Naive thymus-derived CD8-positive, alpha-beta T cell (primary cell): ENCODE results near the gene RIPPLY3. TPM values are rescaled to one million over a fixed set of nuclear protein-coding genes. Genes with fewer than 3 reads are reported as not detected.
A peak's percentile ranks its signal among the peaks of the same experiment; 100 is the strongest.

ENCODE experiments used
- ATAC-seq, 2 donors: fragments of 150-1000 bp; cut with Tn5 transposase in 1 of 2; sonication (Bioruptor Pico), chemical (Tn5 transposase) in 1 of 2; 1 replicate in 1 of 2; 2 replicates in 1 of 2; pipeline ENCODE4 v1.10.0; 2021; ENCODE audit warnings: mild to moderate bottlenecking in 2 of 2, moderate library complexity in 2 of 2
- POLR2A ChIA-PET: fragments of 350-600 bp; sonication (Branson Sonifier 250); formaldehyde crosslinking; loops from one replicate; lab custom pipeline; 2021; ENCODE audit warnings: antibody characterized with exemption; lab: Charles Lee
- DNase-seq, 10 donors: peaks; one replicate each; pipeline versions ENCODE4 v3.0.0 to v3.0.0-alpha.2; 2020 to 2022
- H3K27ac Mint-ChIP-seq, 10 donors: one replicate each; pipeline ENCODE4 v1.8.0; 2020 to 2022; ENCODE audit warnings: mild to moderate bottlenecking in 10 of 10, mixed read lengths in 10 of 10, moderate library complexity in 4 of 10, inconsistent platforms in 1 of 10
- H3K27me3 Mint-ChIP-seq, 5 donors: one replicate each; pipeline ENCODE4 v1.8.0; 2021 to 2022; ENCODE audit warnings: mixed read lengths in 5 of 5
- H3K36me3 Mint-ChIP-seq, 3 donors: one replicate each; pipeline ENCODE4 v1.8.0; 2020 to 2022; ENCODE audit warnings: mixed read lengths in 3 of 3, mild to moderate bottlenecking in 2 of 3, inconsistent platforms in 1 of 3
- H3K4me1 Mint-ChIP-seq, 4 donors: one replicate each; pipeline ENCODE4 v1.8.0; 2021 to 2022; ENCODE audit warnings: mixed read lengths in 4 of 4
- H3K4me3 Mint-ChIP-seq, 10 donors: one replicate each; pipeline ENCODE4 v1.8.0; 2020 to 2022; ENCODE audit warnings: mild to moderate bottlenecking in 10 of 10, mixed read lengths in 10 of 10, moderate library complexity in 6 of 10, inconsistent platforms in 1 of 10
- H3K9me3 Mint-ChIP-seq, 9 donors: one replicate each; pipeline ENCODE4 v1.8.0; 2020 to 2022; ENCODE audit warnings: mixed read lengths in 9 of 9, mild to moderate bottlenecking in 3 of 9, inconsistent platforms in 1 of 9, moderate library complexity in 1 of 9
- polyA plus RNA-seq, 3 donors: library from polyadenylated mRNA; unstranded; fragments of 300-500 nt; fragmentation: Illumina TruSeq; gene quantifications; one replicate each; pipeline ENCODE4 v1.2.3, GENCODE V29; 2021
- total RNA-seq, 8 experiments: library from RNA in 2 of 8; stranded (reverse) in 2 of 8; gene quantifications; one replicate each; pipeline ENCODE4 v1.2.3 and lab custom pipeline; 2021 to 2026

The RIPPLY3 gene, protein sequence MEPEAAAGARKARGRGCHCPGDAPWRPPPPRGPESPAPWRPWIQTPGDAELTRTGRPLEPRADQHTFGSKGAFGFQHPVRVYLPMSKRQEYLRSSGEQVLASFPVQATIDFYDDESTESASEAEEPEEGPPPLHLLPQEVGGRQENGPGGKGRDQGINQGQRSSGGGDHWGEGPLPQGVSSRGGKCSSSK
- total RNA-seq (not detected), polyA plus RNA-seq (not detected), total RNA-seq (lab: John Stamatoyannopoulos, UW) (0 reads per million in 6 experiments)

DNA sequence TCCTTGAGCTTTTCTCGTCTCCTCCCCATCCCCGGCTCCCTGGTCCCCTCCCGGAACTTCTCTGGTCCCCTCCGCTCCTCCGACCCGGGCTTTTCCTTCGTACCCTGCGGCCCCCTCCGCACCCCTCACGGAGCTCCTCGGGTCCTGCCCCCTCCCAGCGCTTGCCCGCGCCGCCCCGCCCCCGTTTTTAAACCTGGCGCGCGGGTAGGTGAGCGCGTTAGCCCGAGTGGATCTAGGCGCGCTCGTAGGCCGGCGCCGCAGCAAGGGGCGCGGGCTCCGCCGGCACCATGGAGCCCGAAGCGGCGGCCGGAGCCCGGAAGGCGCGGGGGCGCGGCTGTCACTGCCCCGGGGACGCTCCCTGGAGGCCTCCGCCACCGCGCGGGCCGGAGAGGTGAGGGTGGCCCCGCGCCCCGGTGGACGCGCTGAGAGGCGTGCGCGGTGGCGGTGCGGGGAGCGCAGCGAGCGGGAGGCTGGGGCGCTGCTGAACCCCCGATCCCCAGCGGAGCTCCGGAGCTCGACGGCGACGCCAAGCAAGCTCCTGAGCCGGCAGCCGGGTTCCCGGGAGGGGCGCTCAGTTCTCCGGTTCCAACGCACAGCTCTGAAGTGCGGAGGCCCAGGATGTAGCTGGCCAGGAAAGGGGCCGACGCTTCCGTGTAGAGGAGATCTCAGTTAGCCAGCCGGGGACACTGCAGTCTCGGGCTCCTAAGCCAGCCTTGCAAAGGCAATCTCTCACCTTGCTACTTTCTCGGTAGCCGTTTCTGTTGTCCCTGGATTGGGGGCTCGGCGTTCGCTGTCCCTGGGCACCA lies at the start of gene RIPPLY3:
RIPPLY3 (plus strand) TSS at position 217 of the 806 bp plus-strand sequence; CDS start at position 288, 71 bp downstream.
- POLR2A ChIA-PET, result interaction anchor here (1.0 kb wide), 1 partner anchor 41 kb away, joined by 4 read pairs; the partner anchor contains the start of gene HLCS
- Mint-ChIP-seq H3K27ac (peak within 1 kb of the TSS in 2 of 10 donors; percentile 31 to 66), H3K27me3 (peaks cover 10 to 35% (median 17%) of the 10 kb centered on the region in 5 donors), H3K4me1 (peaks cover 7 to 22% (median 13%) of the 10 kb centered on the region in 4 donors), H3K9me3 (no peaks in the 10 kb centered on the region), H3K4me3 (peak within 1 kb of the TSS; percentile 56 to 79 (median 72)), H3K36me3 (no peaks in the 10 kb centered on the region)
- ATAC-seq (peak; percentile 54 to 56), DNase-seq (peak in 2 of 10 donors; percentile 12 to 14)

DNA sequence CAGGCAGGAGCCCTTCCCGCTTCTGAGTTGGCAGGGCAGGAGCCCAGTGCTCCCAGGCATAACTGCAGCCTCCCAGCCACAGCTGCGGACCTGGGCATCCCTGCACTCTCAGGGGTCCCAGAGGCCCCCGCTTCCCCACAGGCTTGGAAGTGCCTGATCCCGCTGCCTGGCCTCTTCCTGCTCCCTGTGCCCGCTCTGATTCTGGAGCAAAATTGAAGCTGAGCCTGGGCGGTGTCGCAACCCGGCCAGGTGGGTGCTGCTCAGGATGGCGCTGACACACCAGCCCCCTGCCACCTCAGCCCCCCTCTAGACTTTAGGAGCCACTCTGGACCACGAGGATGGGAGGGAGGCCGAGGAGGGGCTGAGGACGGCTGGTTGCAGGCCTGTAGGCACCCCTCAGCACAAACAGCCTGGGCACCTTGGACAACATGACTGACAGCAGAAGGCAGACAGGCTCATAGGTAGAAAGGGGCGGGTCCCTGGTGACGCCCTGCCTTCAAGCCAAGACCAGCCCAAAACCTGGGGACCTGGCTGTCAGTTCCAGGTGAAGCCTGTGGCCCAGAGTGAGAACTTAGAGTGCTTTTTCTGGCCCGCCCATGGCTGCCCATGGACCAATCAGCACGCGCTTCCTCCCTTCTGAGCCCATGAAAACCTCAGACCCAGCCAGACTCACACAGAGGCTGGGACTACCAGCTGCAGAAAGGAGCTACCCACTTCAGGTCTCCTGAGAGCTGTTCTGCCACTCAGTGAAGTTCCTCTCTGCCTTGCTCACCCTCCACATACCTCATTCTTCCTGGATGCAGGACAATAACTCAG lies 47.3 kb upstream of the RIPPLY3 start:
- Mint-ChIP-seq H3K4me1 (peaks cover 0 to 6% (median 0%) of the 10 kb centered on the region in 4 donors), H3K36me3 (peaks cover 5 to 36% (median 25%) of the 10 kb centered on the region in 3 donors), H3K27me3 (no peaks in the 10 kb centered on the region), H3K9me3 (no peaks in the 10 kb centered on the region), H3K27ac (peak overlapping the region in 1 of 10 donors; percentile 6), H3K4me3 (peak overlapping the region in 1 of 10 donors; percentile 25)
- POLR2A ChIA-PET, result interaction anchor here (0.5 kb wide), 1 partner anchor 85 kb away, joined by 4 read pairs; no protein-coding TSS in a partner anchor
- ATAC-seq, result no peak
- no peak for DNase-seq

DNA sequence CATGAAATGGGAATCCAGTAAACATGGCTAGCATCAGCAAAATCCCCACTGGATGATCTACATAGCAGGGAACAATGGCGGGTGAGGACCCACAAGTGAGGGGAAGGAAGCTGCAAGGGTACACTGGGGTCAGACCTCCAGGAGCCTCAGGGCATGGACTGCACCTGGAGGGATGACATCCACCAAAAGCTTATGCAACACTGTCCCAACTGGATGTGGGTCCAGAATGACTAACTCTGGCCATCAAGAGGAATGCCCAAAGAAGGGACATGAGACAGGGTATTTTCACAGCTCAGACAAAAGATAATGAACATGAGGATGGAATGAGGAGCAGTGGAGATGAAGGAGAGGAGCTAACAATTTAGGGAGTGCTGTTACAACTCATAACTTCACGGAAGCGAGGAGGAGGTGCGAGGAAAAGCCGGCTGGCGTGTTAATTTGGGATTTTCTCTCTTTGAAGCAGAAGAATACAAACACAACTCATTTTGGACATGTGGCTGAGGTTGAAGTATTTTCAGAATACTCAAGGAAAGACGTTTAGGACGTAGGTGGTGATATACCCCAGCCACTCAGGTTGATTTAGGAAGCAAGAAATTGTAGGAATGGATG lies 45.7 kb upstream of the RIPPLY3 start:
- Mint-ChIP-seq H3K4me1 (peaks cover 10 to 13% (median 10%) of the 10 kb centered on the region in 4 donors), H3K27me3 (no peaks in the 10 kb centered on the region), H3K27ac (peak overlapping the region in 1 of 10 donors; percentile 46), H3K4me3 (no peak overlapping the region), H3K36me3 (peaks cover 5 to 34% (median 21%) of the 10 kb centered on the region in 3 donors), H3K9me3 (no peaks in the 10 kb centered on the region)
- no peak for ATAC-seq
- POLR2A ChIA-PET, result interaction anchor here (0.7 kb wide), 1 partner anchor 11 kb away, joined by 5 read pairs; no protein-coding TSS in a partner anchor
- no peak for DNase-seq

DNA sequence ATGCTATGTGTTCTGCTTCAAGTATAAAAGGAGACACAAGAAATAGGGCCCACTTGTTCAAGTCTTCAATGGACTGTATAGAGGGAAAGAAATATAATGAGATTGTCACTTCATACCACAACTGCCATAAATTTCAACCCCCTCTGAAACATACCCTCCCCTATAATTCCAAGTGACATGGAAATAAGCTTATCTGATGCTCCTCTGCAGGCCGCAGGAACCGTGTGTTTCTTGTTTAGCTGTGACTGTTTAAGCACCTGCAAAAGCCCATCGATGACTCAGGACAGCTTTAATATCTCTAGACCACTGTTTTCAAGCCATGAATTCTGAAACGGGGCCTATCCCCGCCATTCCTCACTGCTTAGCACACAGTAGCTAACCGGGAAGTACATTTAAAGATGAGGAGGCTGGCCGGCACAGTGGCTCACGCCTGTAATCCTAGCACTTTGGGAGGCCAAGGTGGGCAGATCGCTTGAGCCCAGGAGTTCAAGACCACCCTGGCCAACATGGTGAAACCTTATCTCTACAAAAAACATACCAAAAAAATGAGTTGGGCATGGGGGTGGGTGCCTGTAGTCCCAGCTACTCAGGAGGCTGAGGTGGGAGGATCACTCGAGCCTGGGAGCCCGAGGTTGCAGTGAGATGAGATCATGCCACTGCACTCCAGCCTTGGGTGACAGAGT lies 44.3 kb upstream of the RIPPLY3 start:
- Mint-ChIP-seq H3K27ac (no peak overlapping the region), H3K36me3 (peaks cover 5 to 22% (median 10%) of the 10 kb centered on the region in 3 donors), H3K4me3 (no peak overlapping the region), H3K9me3 (no peaks in the 10 kb centered on the region), H3K27me3 (no peaks in the 10 kb centered on the region), H3K4me1 (peaks cover 10 to 16% (median 14%) of the 10 kb centered on the region in 4 donors)
- ATAC-seq (no peak), DNase-seq (no peak)
- POLR2A ChIA-PET, result no interaction called here

DNA sequence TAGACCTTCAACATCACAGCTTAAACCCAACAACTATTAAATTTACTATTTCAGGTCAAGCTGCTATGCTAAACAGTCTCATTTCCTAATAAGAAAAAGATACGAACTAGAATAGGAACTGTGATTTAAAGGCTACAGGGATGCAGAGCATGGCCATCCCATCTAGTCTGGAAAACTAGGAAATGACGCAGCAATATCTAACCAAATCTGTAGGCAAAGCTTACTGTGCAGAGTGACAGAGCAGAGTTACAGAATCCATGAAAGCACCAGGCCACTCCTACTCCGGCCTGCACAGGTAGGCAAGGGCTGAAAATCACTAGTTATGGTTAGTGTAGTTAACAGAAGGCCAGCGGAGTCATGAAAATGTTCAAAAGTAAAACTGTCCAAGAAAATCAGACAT lies 42.1 kb upstream of the RIPPLY3 start:
- H3K9me3 Mint-ChIP-seq, result no peaks in the 10 kb centered on the region
- H3K4me1 Mint-ChIP-seq, result peaks cover 10 to 19% (median 15%) of the 10 kb centered on the region in 4 donors
- H3K4me3 Mint-ChIP-seq, result peak overlapping the region in 2 of 10 donors; percentile 33 to 46
- no peaks in the 10 kb centered on the region for H3K27me3 Mint-ChIP-seq
- POLR2A ChIA-PET, result interaction anchor here (0.6 kb wide), 1 partner anchor 9 kb away, joined by 5 read pairs; no protein-coding TSS in a partner anchor
- DNase-seq, result no peak
- no peak overlapping the region for H3K27ac Mint-ChIP-seq
- peaks cover 5 to 16% (median 9%) of the 10 kb centered on the region in 3 donors for H3K36me3 Mint-ChIP-seq
- no peak for ATAC-seq

DNA sequence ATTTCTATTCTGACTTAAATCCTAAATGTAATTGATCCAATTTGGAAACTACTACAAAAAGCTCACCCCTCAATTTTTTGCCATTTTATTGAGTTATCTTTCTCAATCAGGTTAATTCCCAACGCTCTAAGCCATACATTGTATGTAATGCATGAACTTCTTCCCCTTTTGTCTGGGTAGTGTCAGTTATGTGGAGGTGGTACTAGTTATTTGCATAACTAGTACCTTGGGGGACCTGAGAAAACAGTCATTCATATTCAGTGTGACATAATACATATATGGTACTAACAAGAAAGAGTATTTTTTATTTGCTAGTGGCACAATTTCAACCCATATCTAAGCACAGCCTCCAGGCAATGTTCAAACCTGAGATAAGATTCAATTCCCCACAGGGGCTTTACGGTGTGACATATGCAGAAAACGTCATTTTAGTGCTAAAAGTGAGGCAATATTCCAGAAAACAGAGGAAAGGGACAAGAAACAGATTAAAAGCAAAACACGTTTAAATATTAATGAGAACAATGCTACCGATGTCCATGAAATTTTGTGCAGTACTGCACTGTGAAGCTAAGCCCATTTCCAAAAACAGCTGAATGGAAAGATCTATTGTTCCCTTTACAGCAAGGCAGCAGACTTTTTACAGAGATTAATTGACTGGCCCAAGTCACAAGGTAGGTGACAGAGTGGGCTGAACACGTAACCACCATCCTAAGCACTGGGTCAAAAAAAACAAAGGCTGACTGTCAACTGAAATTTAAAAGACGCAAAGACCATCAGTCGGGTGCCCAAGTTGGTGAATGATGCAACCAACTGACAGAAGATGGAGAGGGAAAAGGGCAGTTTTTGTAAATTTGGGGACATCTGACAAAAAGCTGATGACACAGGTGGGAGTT lies 41.4 kb upstream of the RIPPLY3 start:
- Mint-ChIP-seq H3K4me3 (peak overlapping the region; percentile 75 to 90 (median 84)), H3K27ac (peak overlapping the region; percentile 66 to 94 (median 92)), H3K36me3 (peaks cover 5 to 16% (median 6%) of the 10 kb centered on the region in 3 donors), H3K9me3 (no peaks in the 10 kb centered on the region), H3K27me3 (no peaks in the 10 kb centered on the region), H3K4me1 (peaks cover 10 to 19% (median 15%) of the 10 kb centered on the region in 4 donors)
- POLR2A ChIA-PET, result interaction anchor here (0.6 to 2.5 kb wide), 9 partner anchors 8 to 107 kb away, joined by 3 to 24 read pairs (median 6); partner anchors contain the start of gene RIPPLY3
- DNase-seq (no peak), ATAC-seq (no peak)

DNA sequence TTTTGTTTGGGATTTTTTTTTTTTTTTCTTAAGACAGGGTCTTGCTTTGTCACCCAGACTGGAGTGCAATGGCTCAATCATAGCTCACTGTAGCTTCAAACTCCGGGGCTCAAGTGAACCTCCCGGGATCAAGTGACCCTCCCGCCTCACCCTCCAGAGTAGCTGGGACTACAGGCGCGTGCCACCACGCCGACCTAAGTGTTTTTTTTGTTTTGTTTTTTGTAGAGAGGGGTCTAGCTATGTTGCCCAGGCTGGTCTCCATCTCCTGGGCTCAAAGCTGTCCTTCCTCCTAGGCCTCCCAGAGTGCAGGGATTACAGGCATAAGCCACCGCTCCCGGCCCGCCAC lies 40.8 kb upstream of the RIPPLY3 start:
- no peak for DNase-seq
- Mint-ChIP-seq H3K27ac (peak overlapping the region; percentile 66 to 94 (median 90)), H3K4me1 (peaks cover 10 to 19% (median 14%) of the 10 kb centered on the region in 4 donors), H3K9me3 (no peaks in the 10 kb centered on the region), H3K36me3 (peaks cover 1 to 12% (median 4%) of the 10 kb centered on the region in 3 donors), H3K4me3 (peak overlapping the region; percentile 75 to 90 (median 84)), H3K27me3 (no peaks in the 10 kb centered on the region)
- ATAC-seq, result no peak
- POLR2A ChIA-PET, result interaction anchor here (1.3 to 2.5 kb wide), 8 partner anchors 11 to 107 kb away, joined by 3 to 24 read pairs (median 6); partner anchors contain the start of gene RIPPLY3

DNA sequence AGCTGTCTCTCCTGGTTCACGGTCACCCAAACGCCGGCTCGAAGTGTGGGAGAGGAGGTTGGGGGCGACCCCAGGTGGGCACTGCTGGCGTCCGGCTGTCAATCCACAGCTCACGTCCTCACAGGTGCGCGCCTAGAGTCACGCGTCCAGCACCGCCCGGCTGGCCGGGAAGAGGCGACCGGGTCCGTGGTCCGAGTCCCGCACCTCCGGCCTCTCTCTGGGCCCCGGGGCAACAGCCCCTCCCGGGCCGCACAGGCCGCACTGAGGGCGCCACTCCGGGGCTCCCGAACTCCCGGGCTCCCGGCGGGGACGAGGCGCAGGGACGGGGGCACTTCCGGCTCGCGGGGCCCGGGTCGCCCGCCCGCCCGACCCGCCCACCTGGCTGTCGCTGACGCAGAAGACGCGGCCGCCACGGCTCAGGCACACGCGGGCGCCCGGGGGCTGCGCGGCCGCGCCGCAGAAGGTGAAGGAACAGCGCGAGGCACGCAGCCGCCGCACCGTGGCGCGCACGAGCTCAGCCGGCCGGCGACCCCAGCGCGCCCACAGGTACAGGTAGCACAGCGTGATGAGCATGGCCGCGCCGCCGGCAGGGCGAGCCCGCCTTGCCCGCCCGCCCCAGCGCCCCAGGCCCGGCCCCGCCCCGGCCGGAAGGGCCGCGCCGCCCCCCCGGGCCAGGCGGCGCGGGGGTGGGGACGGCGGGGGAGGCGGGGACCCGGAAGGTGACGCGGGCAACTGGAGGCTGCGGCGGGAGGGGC lies 40.3 kb upstream of the RIPPLY3 start, which contains the start of gene HLCS:
HLCS (minus strand) TSS at position 604 of the 755 bp plus-strand sequence; CDS start at position 573, 31 bp downstream.
- ATAC-seq (peak; percentile 92 to 95), DNase-seq (peak; percentile 63 to 83 (median 75))
- H3K27ac Mint-ChIP-seq, result peak within 1 kb of the TSS; percentile 79 to 94 (median 92)
- H3K27me3 Mint-ChIP-seq, result no peaks in the 10 kb centered on the region
- peaks cover 7 to 19% (median 14%) of the 10 kb centered on the region in 4 donors for H3K4me1 Mint-ChIP-seq
- H3K4me3 Mint-ChIP-seq, result peak within 1 kb of the TSS; percentile 75 to 90 (median 86)
- H3K9me3 Mint-ChIP-seq, result no peaks in the 10 kb centered on the region
- POLR2A ChIA-PET, result interaction anchor here (1.3 to 2.5 kb wide), 10 partner anchors 10 to 106 kb away, joined by 3 to 24 read pairs (median 6); partner anchors contain the start of gene RIPPLY3
- H3K36me3 Mint-ChIP-seq, result peaks cover 0 to 6% (median 0%) of the 10 kb centered on the region in 3 donors

DNA sequence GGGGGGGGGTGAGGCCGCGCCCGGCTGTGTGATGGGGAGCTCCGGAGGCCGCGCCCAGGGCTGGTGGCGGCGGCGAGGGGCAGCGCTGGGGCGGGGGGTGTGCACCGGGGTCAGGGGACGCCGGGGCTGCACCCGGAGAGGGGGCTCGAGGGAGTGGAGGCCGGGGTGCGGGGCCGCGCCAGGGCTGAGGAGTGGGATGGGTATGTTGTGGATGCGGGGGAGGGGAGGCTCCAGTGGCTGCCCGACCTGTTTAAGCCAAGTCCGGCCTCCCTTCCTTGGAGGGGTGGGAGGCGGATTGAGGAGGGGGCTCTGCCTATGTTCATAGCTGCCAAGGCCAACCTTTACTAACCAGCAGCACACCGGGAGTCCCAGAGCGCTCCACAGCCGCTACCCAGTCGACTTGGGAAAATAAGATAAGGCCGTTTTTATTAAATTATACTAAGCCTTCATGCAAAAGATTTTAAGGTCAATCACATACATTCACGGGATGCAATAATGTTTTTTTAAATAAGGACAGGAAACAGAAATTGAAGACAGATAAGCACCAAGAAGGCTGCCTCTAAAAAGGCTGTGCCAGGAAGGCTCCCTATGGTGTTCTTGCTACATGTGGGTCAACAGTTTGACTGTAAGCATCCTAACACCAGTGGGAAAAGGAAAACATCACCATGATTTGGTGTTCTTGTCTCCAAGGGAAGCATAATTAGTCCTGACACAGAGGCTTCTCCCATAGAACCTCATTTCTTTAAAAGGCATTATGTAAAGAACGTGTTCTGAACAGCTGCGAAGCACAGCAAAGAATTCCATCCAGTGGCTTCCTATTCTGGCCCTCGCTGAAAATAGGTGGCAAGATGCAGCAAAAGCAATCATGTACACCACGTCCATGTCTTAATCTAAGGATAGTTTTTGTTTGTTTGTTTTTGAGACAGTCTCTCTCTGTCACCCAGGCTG lies 39.4 kb upstream of the RIPPLY3 start:
- H3K27ac Mint-ChIP-seq, result peak overlapping the region; percentile 72 to 93 (median 87)
- peaks cover 7 to 19% (median 14%) of the 10 kb centered on the region in 4 donors for H3K4me1 Mint-ChIP-seq
- DNase-seq (peak in 1 of 10 donors; percentile 10), ATAC-seq (no peak)
- peak overlapping the region; percentile 71 to 88 (median 76) for H3K4me3 Mint-ChIP-seq
- H3K27me3 Mint-ChIP-seq, result no peaks in the 10 kb centered on the region
- H3K9me3 Mint-ChIP-seq, result no peaks in the 10 kb centered on the region
- no peaks in the 10 kb centered on the region for H3K36me3 Mint-ChIP-seq
- POLR2A ChIA-PET, result interaction anchor here (1.4 to 2.5 kb wide), 8 partner anchors 9 to 40 kb away, joined by 3 to 24 read pairs (median 6); partner anchors contain the start of gene RIPPLY3
